Stimulated activated effector memory CD8-positive, alpha-beta T cell treated with anti-CD3 and anti-CD28 coated beads, Interleukin-12 subunit alpha, Interleukin-12 subunit beta, amount 100 ng/mL, for 72 hours (primary cell): ENCODE data around the gene MRS2.

Source experiments
- ATAC-seq: fragments of 150-1000 bp; cut with Tn5 transposase; 2 replicates; pipeline ENCODE4 v1.10.0; 2021
- DNase-seq, 2 donors: peaks; one replicate each; pipeline ENCODE4 v3.0.0; 2021 to 2022; ENCODE audit warnings: low spot score in 2 of 2
- H3K27ac Mint-ChIP-seq: one replicate; pipeline ENCODE4 v1.8.0; 2022; ENCODE audit warnings: mild to moderate bottlenecking, mixed read lengths
- H3K36me3 Mint-ChIP-seq: one replicate; pipeline ENCODE4 v1.8.0; 2022; ENCODE audit warnings: mild to moderate bottlenecking, mixed read lengths
- H3K4me1 Mint-ChIP-seq: one replicate; pipeline ENCODE4 v1.8.0; 2022; ENCODE audit warnings: mixed read lengths
- H3K4me3 Mint-ChIP-seq: one replicate; pipeline ENCODE4 v1.8.0; 2022; ENCODE audit warnings: mild to moderate bottlenecking, mixed read lengths
- H3K9me3 Mint-ChIP-seq: one replicate; pipeline ENCODE4 v1.8.0; 2022; ENCODE audit warnings: mixed read lengths

MRS2 gene

DNA sequence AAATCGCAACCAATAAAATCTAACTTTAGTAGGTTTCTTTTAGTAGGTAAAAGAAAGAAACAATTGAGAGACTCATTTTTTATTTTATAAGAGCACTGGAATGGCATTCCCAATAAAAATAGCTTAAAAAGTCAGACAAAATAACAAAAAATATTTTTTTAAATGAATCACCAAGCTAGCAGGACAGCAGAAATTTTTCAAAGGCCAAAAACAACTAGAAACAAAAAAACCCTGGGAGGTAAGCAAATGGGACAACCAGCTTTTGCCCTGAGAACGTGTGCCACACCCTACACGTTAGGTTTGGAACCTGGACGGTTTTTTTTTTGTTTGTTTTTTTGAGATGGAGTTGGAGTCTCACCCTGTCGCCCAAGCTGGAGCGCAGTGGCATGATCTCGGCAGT is 67.1 kb downstream of the MRS2 start:
- Mint-ChIP-seq H3K4me1 (no peaks in the 10 kb centered on the region), H3K4me3 (no peak overlapping the region), H3K9me3 (no peaks in the 10 kb centered on the region), H3K36me3 (no peaks in the 10 kb centered on the region), H3K27ac (no peak overlapping the region)
- no peak for ATAC-seq
- no peak for DNase-seq

- no peak overlapping the region for H3K27ac Mint-ChIP-seq
Measured at GRCh38 chr6:24472181-24472580, 69.4 kb downstream of the MRS2 start.

More at GRCh38 chr6:24472181-24472580, 69.4 kb downstream of the MRS2 start:
- no peaks in the 10 kb centered on the region for H3K4me1 Mint-ChIP-seq
- DNase-seq (no peak), ATAC-seq (no peak)
- H3K36me3 Mint-ChIP-seq, result no peaks in the 10 kb centered on the region
- H3K9me3 Mint-ChIP-seq, result no peaks in the 10 kb centered on the region
- no peak overlapping the region for H3K4me3 Mint-ChIP-seq
